Measurements from ENCODE around the gene ZNF512B.

DNA sequence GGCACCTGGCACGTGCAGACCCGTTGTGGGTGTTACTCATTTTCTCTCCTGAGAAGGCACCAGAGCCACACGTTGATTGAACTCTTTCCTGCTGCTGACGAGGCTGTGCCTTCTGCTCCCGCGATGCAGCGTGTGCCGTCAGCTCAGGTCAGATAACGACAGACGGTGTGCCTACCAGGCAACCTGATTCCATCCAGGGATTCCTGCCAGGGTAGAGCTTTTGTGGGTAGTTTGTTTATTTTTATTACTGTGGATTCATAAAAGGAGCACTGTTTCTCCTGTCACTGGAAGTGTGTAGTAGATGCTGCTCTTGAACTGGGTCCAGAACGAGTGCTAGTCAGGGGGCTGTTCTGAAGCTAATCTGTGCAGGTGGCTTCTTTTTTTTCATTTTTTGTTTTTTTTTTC lies 31.9 kb upstream of the ZNF512B start:
- no peak for TF ChIP-seq CEBPB (IDR thresholded peaks at IDR 0.05)
- TF ChIP-seq RAD21 (IDR thresholded peaks at IDR 0.05; ENCODE audit: low read depth): no peak
- no peak for TF ChIP-seq MAX (IDR thresholded peaks at IDR 0.05)
- no peak for TF ChIP-seq CREB1 (IDR thresholded peaks at IDR 0.05; ENCODE audit: low read depth)
- TF ChIP-seq TEAD4 (IDR thresholded peaks at IDR 0.05): no peak
- TF ChIP-seq, protein P1, sequence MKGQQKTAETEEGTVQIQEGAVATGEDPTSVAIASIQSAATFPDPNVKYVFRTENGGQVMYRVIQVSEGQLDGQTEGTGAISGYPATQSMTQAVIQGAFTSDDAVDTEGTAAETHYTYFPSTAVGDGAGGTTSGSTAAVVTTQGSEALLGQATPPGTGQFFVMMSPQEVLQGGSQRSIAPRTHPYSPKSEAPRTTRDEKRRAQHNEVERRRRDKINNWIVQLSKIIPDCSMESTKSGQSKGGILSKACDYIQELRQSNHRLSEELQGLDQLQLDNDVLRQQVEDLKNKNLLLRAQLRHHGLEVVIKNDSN (IDR thresholded peaks at IDR 0.05): no peak
- TF ChIP-seq, protein P2, sequence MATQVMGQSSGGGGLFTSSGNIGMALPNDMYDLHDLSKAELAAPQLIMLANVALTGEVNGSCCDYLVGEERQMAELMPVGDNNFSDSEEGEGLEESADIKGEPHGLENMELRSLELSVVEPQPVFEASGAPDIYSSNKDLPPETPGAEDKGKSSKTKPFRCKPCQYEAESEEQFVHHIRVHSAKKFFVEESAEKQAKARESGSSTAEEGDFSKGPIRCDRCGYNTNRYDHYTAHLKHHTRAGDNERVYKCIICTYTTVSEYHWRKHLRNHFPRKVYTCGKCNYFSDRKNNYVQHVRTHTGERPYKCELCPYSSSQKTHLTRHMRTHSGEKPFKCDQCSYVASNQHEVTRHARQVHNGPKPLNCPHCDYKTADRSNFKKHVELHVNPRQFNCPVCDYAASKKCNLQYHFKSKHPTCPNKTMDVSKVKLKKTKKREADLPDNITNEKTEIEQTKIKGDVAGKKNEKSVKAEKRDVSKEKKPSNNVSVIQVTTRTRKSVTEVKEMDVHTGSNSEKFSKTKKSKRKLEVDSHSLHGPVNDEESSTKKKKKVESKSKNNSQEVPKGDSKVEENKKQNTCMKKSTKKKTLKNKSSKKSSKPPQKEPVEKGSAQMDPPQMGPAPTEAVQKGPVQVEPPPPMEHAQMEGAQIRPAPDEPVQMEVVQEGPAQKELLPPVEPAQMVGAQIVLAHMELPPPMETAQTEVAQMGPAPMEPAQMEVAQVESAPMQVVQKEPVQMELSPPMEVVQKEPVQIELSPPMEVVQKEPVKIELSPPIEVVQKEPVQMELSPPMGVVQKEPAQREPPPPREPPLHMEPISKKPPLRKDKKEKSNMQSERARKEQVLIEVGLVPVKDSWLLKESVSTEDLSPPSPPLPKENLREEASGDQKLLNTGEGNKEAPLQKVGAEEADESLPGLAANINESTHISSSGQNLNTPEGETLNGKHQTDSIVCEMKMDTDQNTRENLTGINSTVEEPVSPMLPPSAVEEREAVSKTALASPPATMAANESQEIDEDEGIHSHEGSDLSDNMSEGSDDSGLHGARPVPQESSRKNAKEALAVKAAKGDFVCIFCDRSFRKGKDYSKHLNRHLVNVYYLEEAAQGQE (IDR thresholded peaks at IDR 0.05; ENCODE audit: low read depth): no peak
- TF ChIP-seq YY1 (IDR thresholded peaks at IDR 0.05; ENCODE audit: low read depth): no peak
- TF ChIP-seq TCF12 (IDR thresholded peaks at IDR 0.05; ENCODE audit: low read depth): no peak
- no peak for TF ChIP-seq EP300 (IDR thresholded peaks at IDR 0.05; ENCODE audit: borderline replicate concordance)
- no peak for TF ChIP-seq NFIC (IDR thresholded peaks at IDR 0.05)
- no peak for TF ChIP-seq TAF1 (IDR thresholded peaks at IDR 0.05; ENCODE audit: low read depth)
- TF ChIP-seq EGR1 (IDR thresholded peaks at IDR 0.05): no peak
- TF ChIP-seq FOXM1 (IDR thresholded peaks at IDR 0.05; ENCODE audit: borderline replicate concordance, low read depth): no peak
